Natural killer cell (primary cell): Measurements from ENCODE around the gene TTBK1. TPM values are rescaled to one million over a fixed set of nuclear protein-coding genes. Genes with fewer than 3 reads are reported as not detected.
A peak's percentile ranks its signal among the peaks of the same experiment; 100 is the strongest.

Experiments
- ATAC-seq, 3 donors: fragments of 150-1000 bp in 2 of 3; fragments of 200-7000 bp in 1 of 3; cut with Tn5 transposase; 1 replicate in 1 of 3; 2 replicates in 2 of 3; pipeline ENCODE4 v1.10.0; 2021; ENCODE audit warnings: mild to moderate bottlenecking in 2 of 3, moderate library complexity in 2 of 3
- DNase-seq, 2 donors: peaks; one replicate each; pipeline versions ENCODE4 v3.0.0 to v3.0.0-alpha.2; 2013 to 2021; ENCODE audit warnings: mixed read lengths in 1 of 2
- H3K27ac ChIP-seq: one replicate; pipeline ENCODE4 v1.5.1; 2013; ENCODE audit warnings: mild to moderate bottlenecking, low read length
- H3K27me3 ChIP-seq: one replicate; pipeline ENCODE4 v1.6.1; 2013; ENCODE audit warnings: low read length; ENCODE audit not compliant: control insufficient read depth, insufficient read depth
- H3K36me3 ChIP-seq: one replicate; pipeline ENCODE4 v1.6.1; 2013; ENCODE audit warnings: low read length; ENCODE audit not compliant: control insufficient read depth, insufficient read depth
- H3K4me1 ChIP-seq: one replicate; pipeline ENCODE4 v1.6.1; 2013; ENCODE audit warnings: low read length; ENCODE audit not compliant: control insufficient read depth, insufficient read depth
- H3K4me3 ChIP-seq: one replicate; pipeline ENCODE4 v1.5.1; 2013; ENCODE audit warnings: low read length
- H3K9me3 ChIP-seq: one replicate; pipeline ENCODE4 v1.6.1; 2013; ENCODE audit warnings: low read length; ENCODE audit not compliant: control insufficient read depth, insufficient read depth
- H3K27ac Mint-ChIP-seq, 2 donors: one replicate each; pipeline ENCODE4 v1.8.0; 2022; ENCODE audit warnings: mild to moderate bottlenecking in 2 of 2, mixed read lengths in 2 of 2, moderate library complexity in 1 of 2
- H3K27me3 Mint-ChIP-seq, 2 donors: one replicate each; pipeline ENCODE4 v1.8.0; 2022; ENCODE audit warnings: low read depth in 2 of 2, mixed read lengths in 2 of 2
- H3K36me3 Mint-ChIP-seq: one replicate; pipeline ENCODE4 v1.8.0; 2022; ENCODE audit warnings: mixed read lengths
- H3K4me1 Mint-ChIP-seq, 2 donors: one replicate each; pipeline ENCODE4 v1.8.0; 2022; ENCODE audit warnings: mixed read lengths in 2 of 2
- H3K4me3 Mint-ChIP-seq: one replicate; pipeline ENCODE4 v1.8.0; 2022; ENCODE audit warnings: mild to moderate bottlenecking, moderate library complexity, mixed read lengths
- H3K9me3 Mint-ChIP-seq, 2 donors: one replicate each; pipeline ENCODE4 v1.8.0; 2022; ENCODE audit warnings: mixed read lengths in 2 of 2
- WGBS: methylation state at CpG from one replicate; pipeline ENCODE4 v1.1.7; 2013; ENCODE audit warnings: missing lambda C conversion rate; ENCODE audit not compliant: insufficient coverage; 5-methylcytosine and 5-hydroxymethylcytosine counted together
- intact Hi-C: fragments of 100-400 bp; cut with micrococcal nuclease; formaldehyde crosslinking; loops from one replicate; pipeline ENCODE4 v1.14.2; 2022
- total RNA-seq, 4 donors: library from RNA; stranded (reverse); fragments of 120-200 nt in 1 of 4; gene quantifications; one replicate each; pipeline versions ENCODE4 v1.2.3 to v1.2.4, GENCODE V29; 2013 to 2022
- TF ChIP-seq, protein P1 (sequence below): fragments of 200-600 bp; IDR thresholded peaks from one replicate; pipeline ENCODE4 v1.8.0; 2022; ENCODE audit warnings: antibody characterized with exemption

TTBK1 gene
- total RNA-seq, 3 donors from 2014 or later (not counting 1 experiment from before 2014, with no cell fraction given), result 0.07 TPM; not detected in 2

DNA sequence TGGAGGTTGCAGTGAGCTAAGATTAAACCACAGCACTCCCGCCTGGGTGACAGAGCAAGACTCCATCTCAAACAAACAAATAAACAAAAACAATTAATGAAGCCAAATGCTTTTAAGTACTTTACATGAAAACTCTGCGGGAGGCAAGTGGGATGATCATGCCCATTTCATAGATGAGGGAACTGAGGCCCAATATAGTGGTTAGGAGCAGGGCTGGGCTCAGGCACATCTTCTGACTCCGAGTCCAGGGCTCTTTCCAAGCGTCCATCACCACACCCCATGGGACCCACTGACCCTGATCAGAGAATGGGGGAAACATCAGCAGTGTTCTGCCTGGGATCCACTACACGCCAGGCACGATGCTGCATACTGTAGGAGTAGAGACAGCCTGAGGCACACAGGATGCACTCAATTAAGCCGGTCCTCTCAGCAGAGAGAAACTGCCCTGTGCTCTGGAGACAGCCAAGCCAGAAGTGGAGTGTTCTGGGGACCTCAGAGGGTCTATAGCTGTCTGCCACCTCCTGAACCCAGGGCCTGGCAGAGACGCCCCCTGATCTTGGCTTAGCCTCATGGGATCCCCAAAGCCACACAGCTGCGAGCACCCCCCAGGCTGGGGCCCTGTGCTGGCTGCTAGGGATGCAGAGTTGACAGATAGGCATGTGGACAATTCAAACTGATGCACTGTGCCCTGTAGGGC is 13.5 kb downstream of the TTBK1 start:
- Histone ChIP-seq H3K4me3 (no peak overlapping the region), H3K4me1 (no peaks in the 10 kb centered on the region), H3K9me3 (no peaks in the 10 kb centered on the region), H3K27me3 (no peaks in the 10 kb centered on the region), H3K36me3 (no peaks in the 10 kb centered on the region), H3K27ac (no peak overlapping the region)
- 94% methylated on average over 9 of the region's 9 CpGs for WGBS
- TF ChIP-seq, protein P1, sequence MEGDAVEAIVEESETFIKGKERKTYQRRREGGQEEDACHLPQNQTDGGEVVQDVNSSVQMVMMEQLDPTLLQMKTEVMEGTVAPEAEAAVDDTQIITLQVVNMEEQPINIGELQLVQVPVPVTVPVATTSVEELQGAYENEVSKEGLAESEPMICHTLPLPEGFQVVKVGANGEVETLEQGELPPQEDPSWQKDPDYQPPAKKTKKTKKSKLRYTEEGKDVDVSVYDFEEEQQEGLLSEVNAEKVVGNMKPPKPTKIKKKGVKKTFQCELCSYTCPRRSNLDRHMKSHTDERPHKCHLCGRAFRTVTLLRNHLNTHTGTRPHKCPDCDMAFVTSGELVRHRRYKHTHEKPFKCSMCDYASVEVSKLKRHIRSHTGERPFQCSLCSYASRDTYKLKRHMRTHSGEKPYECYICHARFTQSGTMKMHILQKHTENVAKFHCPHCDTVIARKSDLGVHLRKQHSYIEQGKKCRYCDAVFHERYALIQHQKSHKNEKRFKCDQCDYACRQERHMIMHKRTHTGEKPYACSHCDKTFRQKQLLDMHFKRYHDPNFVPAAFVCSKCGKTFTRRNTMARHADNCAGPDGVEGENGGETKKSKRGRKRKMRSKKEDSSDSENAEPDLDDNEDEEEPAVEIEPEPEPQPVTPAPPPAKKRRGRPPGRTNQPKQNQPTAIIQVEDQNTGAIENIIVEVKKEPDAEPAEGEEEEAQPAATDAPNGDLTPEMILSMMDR, result no peak
- no peak overlapping the region for H3K27ac Mint-ChIP-seq
- no peaks in the 10 kb centered on the region for H3K36me3 Mint-ChIP-seq
- no peaks in the 10 kb centered on the region for H3K9me3 Mint-ChIP-seq
- DNase-seq (no peak), ATAC-seq (no peak)
- intact Hi-C loops, result no loop called here
- no peaks in the 10 kb centered on the region for H3K4me1 Mint-ChIP-seq
- peaks cover 3 to 9% of the 10 kb centered on the region in 2 donors for H3K27me3 Mint-ChIP-seq
- H3K4me3 Mint-ChIP-seq, result no peak overlapping the region

DNA sequence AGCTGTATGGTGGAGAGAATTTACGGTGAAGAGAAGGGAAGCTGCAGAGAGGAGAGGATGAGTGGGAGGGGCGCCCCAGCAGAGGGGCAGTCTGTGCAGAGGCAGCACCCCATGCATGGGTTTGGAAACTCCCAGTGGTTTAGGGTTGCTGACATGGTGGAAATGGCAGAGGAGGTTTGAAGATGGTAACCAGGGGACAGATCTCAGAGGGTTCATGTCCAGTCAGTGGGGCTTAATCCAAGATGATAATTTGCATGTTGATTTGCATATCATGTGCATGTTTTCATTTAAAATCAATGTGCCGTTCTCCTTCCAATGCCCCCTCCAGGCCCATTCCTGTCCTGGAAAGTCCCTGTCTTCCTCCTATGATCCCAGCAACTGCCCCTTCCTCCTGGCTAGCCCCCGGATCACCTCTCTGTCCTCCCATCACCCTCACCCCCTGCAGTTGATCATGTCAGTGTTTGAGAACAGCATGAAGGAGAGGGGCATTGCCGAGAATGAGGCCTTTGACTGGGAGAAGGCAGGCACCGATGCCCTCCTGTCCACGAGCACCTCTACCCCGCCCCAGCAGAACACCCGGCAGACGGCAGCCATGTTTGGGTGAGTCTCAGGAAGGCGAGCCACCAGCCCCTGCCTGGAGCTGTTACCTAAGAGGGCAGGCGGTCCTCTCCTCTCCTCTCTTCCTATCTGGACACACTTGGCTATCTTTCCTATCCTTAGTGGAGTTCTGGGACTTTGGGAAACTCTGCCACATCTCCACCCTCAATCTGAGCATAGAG is 14.3 kb downstream of the TTBK1 start:
- intact Hi-C loops, result no loop called here
- Histone ChIP-seq H3K27ac (no peak overlapping the region), H3K36me3 (no peaks in the 10 kb centered on the region), H3K4me1 (no peaks in the 10 kb centered on the region), H3K9me3 (no peaks in the 10 kb centered on the region), H3K27me3 (no peaks in the 10 kb centered on the region), H3K4me3 (no peak overlapping the region)
- peak in 1 of 3 donors; percentile 42 for ATAC-seq
- no peaks in the 10 kb centered on the region for H3K36me3 Mint-ChIP-seq
- WGBS, result 80% methylated on average over 11 of the region's 12 CpGs
- no peak for DNase-seq
- no peak overlapping the region for H3K27ac Mint-ChIP-seq
- peaks cover 0 to 6% of the 10 kb centered on the region in 2 donors for H3K27me3 Mint-ChIP-seq
- TF ChIP-seq, protein P1, result no peak
- H3K4me3 Mint-ChIP-seq, result no peak overlapping the region
- H3K4me1 Mint-ChIP-seq, result no peaks in the 10 kb centered on the region
- no peaks in the 10 kb centered on the region for H3K9me3 Mint-ChIP-seq

DNA sequence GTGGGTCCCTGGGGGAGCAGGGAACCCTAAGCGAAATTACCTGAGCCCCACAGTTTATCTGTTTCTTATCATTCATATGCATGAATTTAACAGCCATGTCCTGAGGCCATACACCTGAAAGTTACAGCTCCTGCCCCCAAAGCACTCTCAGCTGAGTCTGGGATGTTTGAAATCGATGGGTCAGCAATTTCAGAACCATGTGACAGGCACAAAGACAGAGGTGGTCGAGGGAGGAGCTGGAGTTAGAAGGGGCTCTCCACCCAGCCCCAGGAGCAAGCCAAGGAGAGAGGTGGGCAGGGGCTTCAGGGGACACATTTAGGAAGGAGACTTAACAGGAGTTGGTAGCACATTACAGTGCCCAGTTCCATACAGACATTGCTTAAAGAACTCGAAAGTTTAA is 14.9 kb downstream of the TTBK1 start:
- Mint-ChIP-seq H3K27ac (no peak overlapping the region), H3K36me3 (no peaks in the 10 kb centered on the region), H3K9me3 (no peaks in the 10 kb centered on the region), H3K4me3 (no peak overlapping the region), H3K27me3 (no peaks in the 10 kb centered on the region), H3K4me1 (no peaks in the 10 kb centered on the region)
- DNase-seq (no peak), ATAC-seq (no peak)
- TF ChIP-seq, protein P1, result no peak
- intact Hi-C loops, result no loop called here
- Histone ChIP-seq H3K4me3 (no peak overlapping the region), H3K27ac (no peak overlapping the region), H3K27me3 (no peaks in the 10 kb centered on the region), H3K9me3 (no peaks in the 10 kb centered on the region), H3K4me1 (no peaks in the 10 kb centered on the region), H3K36me3 (no peaks in the 10 kb centered on the region)
- WGBS, result 75% methylated on average over 3 of the region's 4 CpGs
